SK-N-SH treated with all-trans-retinoic acid at 6 μM for 48 hours (cell line): ENCODE data around the gene MARCHF6.
"Not testable (repeated sequence)": the region's sequence is repeated elsewhere in the genome, so short reads cannot be mapped to it uniquely, and the experiment has no call there.

Source experiments
- ATAC-seq: fragments of 200-7000 bp; cut with Tn5 transposase; 3 replicates; pipeline ENCODE4 v1.9.1; 2020; ENCODE audit warnings: mild to moderate bottlenecking, moderate library complexity
- ARNTL ChIP-seq: fragments of 450-650 bp; formaldehyde crosslinking; IDR thresholded peaks from 2 replicates; pipeline ENCODE4 v1.5.0; 2020; ENCODE audit warnings: low read depth, mild to moderate bottlenecking, moderate library complexity, borderline replicate concordance
- BACH2 ChIP-seq: fragments of 250-450 bp; sonication (Bioruptor Pico); IDR thresholded peaks from 2 replicates; pipeline ENCODE4 v1.9.0; 2021; ENCODE audit warnings: mild to moderate bottlenecking, borderline replicate concordance
- CSDC2 ChIP-seq: fragments of 250-450 bp; sonication (Bioruptor Pico); IDR thresholded peaks from 2 replicates; pipeline ENCODE4 v1.5.0; 2020; ENCODE audit warnings: mild to moderate bottlenecking, moderate library complexity
- GLIS3 ChIP-seq: fragments of 250-450 bp; sonication (Bioruptor Pico); IDR thresholded peaks from 2 replicates; pipeline ENCODE4 v1.5.0; 2020; ENCODE audit warnings: mild to moderate bottlenecking, moderate library complexity
- OSR1 ChIP-seq: fragments of 250-450 bp; sonication (Bioruptor Pico); IDR thresholded peaks from 2 replicates; pipeline ENCODE4 v1.8.0; 2022; ENCODE audit warnings: moderate library complexity, mild to moderate bottlenecking, inconsistent platforms
- PATZ1 ChIP-seq: fragments of 250-450 bp; sonication (Bioruptor Pico); IDR thresholded peaks from 2 replicates; pipeline ENCODE4 v1.8.0; 2020; ENCODE audit warnings: mild to moderate bottlenecking, moderate library complexity, borderline replicate concordance
- POU6F1 ChIP-seq: fragments of 250-450 bp; sonication (Bioruptor Pico); IDR thresholded peaks from 2 replicates; pipeline ENCODE4 v1.8.0; 2021; ENCODE audit warnings: low read depth, mild to moderate bottlenecking, moderate library complexity, borderline replicate concordance
- PPARA ChIP-seq: fragments of 250-450 bp; sonication (Bioruptor Pico); IDR thresholded peaks from 2 replicates; pipeline ENCODE4 v1.5.0; 2020; ENCODE audit warnings: mild to moderate bottlenecking, borderline replicate concordance
- SNAI2 ChIP-seq: fragments of 250-450 bp; sonication (Bioruptor Pico); IDR thresholded peaks from 2 replicates; pipeline ENCODE4 v1.5.0; 2020; ENCODE audit warnings: mild to moderate bottlenecking, moderate library complexity
- TOX ChIP-seq: fragments of 250-450 bp; sonication (Bioruptor Pico); IDR thresholded peaks from 2 replicates; pipeline ENCODE4 v1.8.0; 2021; ENCODE audit warnings: mild to moderate bottlenecking, moderate library complexity, borderline replicate concordance
- ZC3H10 ChIP-seq: fragments of 250-450 bp; sonication (Bioruptor Pico); IDR thresholded peaks from 2 replicates; pipeline ENCODE4 v1.5.1; 2021; ENCODE audit warnings: mild to moderate bottlenecking, moderate library complexity
- ZFP30 ChIP-seq: fragments of 450-650 bp; formaldehyde crosslinking; IDR thresholded peaks from 2 replicates; pipeline ENCODE4 v1.5.0; 2022; ENCODE audit warnings: mild to moderate bottlenecking, moderate library complexity
- ZNF70 ChIP-seq: fragments of 450-650 bp; formaldehyde crosslinking; IDR thresholded peaks from 2 replicates; pipeline ENCODE4 v1.5.0; 2020; ENCODE audit warnings: mild to moderate bottlenecking, moderate library complexity
- ZNF8 ChIP-seq: fragments of 450-650 bp; formaldehyde crosslinking; IDR thresholded peaks from 2 replicates; pipeline ENCODE4 v1.5.0; 2020; ENCODE audit warnings: mild to moderate bottlenecking, moderate library complexity
- TF ChIP-seq, protein P1 (sequence below): fragments of 250-450 bp; sonication (Bioruptor Pico); IDR thresholded peaks from 2 replicates; pipeline ENCODE4 v1.5.0; 2020; ENCODE audit warnings: mild to moderate bottlenecking, moderate library complexity
- TF ChIP-seq, protein P2 (sequence below): fragments of 250-450 bp; sonication (Bioruptor Pico); IDR thresholded peaks from 2 replicates; pipeline ENCODE4 v1.5.1; 2021; ENCODE audit warnings: mild to moderate bottlenecking, moderate library complexity

The MARCHF6 gene

DNA sequence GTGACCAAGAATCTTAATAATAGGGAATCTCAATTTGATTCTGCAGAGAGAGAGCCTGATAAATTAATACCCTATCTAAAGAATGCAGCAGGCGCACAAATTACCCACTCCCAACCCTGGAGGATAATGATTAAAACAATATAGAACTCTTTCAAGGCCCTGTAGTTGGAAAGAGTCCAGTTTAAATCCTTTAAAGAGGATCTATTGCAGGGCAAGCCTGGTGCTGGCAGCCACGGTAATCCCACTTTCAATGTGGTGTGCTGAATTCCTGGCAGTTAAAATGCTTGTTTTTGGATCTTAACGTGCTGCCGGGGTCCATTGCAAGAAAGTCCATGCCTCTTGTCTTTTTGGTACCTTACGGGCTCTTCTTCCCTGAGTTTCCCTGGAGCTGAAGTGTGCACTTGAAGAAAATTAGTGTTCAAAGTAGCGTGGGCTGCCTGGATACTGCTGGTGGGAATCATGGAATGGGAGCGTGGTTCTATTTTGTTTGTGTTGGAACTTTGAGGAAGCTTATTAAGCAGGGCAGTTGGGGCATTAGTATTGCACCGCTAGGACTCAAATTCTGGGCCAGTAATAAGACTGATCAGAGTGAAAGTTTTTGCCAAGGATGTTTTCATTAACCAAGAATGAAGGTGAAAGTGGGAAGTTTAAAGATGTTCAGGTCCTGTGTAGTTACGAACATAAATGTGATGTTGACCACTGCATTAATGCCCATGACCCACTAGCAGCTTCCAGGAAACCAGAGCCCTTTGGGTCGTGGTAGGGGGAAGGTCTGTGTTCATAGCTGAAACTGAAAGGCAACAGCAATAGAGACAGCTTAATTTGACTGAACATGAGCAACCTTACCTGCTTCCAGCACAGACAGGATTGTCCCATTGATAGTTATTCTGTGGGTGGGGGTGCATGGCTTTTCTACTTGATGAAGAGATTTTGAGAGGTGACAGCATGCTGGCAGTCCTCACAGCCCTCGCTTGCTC is 20.8 kb downstream of the MARCHF6 start:
- ATAC-seq: no peak
- TF ChIP-seq BACH2 (CRISPR knock-in tag) (no peak), PPARA (CRISPR knock-in tag) (no peak), CSDC2 (CRISPR knock-in tag) (no peak), GLIS3 (CRISPR knock-in tag) (no peak), ZFP30 (CRISPR knock-in tag) (no peak), ARNTL (CRISPR knock-in tag) (no peak), PATZ1 (CRISPR knock-in tag) (no peak), TOX (no peak), ZNF70 (CRISPR knock-in tag) (no peak), ZC3H10 (CRISPR knock-in tag) (no peak)
- TF ChIP-seq, protein P1, sequence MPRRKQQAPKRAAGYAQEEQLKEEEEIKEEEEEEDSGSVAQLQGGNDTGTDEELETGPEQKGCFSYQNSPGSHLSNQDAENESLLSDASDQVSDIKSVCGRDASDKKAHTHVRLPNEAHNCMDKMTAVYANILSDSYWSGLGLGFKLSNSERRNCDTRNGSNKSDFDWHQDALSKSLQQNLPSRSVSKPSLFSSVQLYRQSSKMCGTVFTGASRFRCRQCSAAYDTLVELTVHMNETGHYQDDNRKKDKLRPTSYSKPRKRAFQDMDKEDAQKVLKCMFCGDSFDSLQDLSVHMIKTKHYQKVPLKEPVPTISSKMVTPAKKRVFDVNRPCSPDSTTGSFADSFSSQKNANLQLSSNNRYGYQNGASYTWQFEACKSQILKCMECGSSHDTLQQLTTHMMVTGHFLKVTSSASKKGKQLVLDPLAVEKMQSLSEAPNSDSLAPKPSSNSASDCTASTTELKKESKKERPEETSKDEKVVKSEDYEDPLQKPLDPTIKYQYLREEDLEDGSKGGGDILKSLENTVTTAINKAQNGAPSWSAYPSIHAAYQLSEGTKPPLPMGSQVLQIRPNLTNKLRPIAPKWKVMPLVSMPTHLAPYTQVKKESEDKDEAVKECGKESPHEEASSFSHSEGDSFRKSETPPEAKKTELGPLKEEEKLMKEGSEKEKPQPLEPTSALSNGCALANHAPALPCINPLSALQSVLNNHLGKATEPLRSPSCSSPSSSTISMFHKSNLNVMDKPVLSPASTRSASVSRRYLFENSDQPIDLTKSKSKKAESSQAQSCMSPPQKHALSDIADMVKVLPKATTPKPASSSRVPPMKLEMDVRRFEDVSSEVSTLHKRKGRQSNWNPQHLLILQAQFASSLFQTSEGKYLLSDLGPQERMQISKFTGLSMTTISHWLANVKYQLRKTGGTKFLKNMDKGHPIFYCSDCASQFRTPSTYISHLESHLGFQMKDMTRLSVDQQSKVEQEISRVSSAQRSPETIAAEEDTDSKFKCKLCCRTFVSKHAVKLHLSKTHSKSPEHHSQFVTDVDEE: no peak
- TF ChIP-seq, protein P2, sequence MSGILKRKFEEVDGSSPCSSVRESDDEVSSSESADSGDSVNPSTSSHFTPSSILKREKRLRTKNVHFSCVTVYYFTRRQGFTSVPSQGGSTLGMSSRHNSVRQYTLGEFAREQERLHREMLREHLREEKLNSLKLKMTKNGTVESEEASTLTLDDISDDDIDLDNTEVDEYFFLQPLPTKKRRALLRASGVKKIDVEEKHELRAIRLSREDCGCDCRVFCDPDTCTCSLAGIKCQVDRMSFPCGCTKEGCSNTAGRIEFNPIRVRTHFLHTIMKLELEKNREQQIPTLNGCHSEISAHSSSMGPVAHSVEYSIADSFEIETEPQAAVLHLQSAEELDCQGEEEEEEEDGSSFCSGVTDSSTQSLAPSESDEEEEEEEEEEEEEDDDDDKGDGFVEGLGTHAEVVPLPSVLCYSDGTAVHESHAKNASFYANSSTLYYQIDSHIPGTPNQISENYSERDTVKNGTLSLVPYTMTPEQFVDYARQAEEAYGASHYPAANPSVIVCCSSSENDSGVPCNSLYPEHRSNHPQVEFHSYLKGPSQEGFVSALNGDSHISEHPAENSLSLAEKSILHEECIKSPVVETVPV (CRISPR knock-in tag): no peak

DNA sequence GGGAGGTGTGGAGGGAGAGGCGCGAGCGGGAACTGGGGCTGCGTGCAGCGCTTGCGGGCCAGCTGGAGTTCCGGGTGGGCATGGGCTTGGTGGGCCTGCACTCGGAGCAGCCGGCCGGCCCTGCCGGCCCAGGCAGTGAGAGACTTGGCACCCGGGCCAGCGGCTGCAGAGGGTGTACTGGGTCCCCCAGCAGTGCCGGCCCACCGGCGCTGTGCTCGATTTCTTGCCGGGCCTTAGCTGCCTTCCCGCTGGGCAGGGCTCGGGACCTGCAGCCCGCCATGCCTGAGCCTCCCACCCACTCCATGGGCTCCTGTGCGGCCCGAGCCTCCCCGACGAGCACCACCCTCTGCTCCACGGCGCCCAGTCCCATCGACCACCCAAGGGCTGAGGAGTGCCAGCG is 21.7 kb downstream of the MARCHF6 start:
- ATAC-seq: not testable (repeated sequence)

DNA sequence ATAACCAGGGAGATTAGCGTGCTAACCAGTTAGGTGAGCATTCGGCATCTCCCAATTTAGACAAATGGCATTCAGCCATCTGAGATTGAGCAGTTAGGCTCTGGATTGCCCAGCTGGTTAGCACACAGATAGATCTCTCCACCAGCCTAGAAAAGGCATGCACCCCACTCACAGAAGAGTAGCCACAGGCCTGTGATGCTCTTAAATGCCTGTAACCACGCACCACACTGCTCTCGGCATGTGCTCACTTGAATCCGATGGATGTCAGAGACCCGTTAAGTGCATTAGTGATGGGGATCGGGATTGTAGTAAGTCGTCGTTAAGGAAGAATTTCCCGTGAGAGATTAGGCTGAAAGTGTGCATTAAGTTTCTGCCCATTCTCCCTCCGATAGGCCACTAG is 23.0 kb downstream of the MARCHF6 start:
- no peak for ATAC-seq

More for the DNA sequence above, 23.0 kb downstream of the MARCHF6 start:
- TF ChIP-seq POU6F1: no peak
- no peak for TF ChIP-seq PATZ1 (CRISPR knock-in tag)
- no peak for TF ChIP-seq ZFP30 (CRISPR knock-in tag)
- TF ChIP-seq ZNF8 (CRISPR knock-in tag): no peak
- no peak for TF ChIP-seq SNAI2 (CRISPR knock-in tag)
- TF ChIP-seq GLIS3 (CRISPR knock-in tag): no peak
- no peak for TF ChIP-seq OSR1 (CRISPR knock-in tag)
